Keratinocyte (primary cell): ENCODE results near the gene DNLZ. TPM values are rescaled to one million over a fixed set of nuclear protein-coding genes. Genes with fewer than 3 reads are reported as not detected.

Experiments used
- DNase-seq: peaks from one replicate; pipeline ENCODE4 v3.0.0-alpha.2; 2011; ENCODE audit warnings: low read depth, missing footprints, low spot score
- FAIRE-seq: peaks from 2 replicates; lab custom pipeline; 2011; peaks lifted over from hg19 to GRCh38; lab: Jason Lieb, UNC
- H2AFZ ChIP-seq: 2 replicates; pipeline ENCODE4 v1.6.0; 2012; ENCODE audit warnings: low read length, control low read depth, inconsistent platforms; ENCODE audit not compliant: control insufficient read depth
- H3K27ac ChIP-seq: 2 replicates; pipeline ENCODE4 v1.5.1; 2011; ENCODE audit warnings: low read length; ENCODE audit not compliant: control insufficient read depth, insufficient read depth
- H3K27me3 ChIP-seq: 3 replicates; pipeline ENCODE4 v1.6.0; 2011; ENCODE audit warnings: low read length; ENCODE audit not compliant: control insufficient read depth, insufficient read depth; ENCODE audit errors: extremely low read depth
- H3K36me3 ChIP-seq, 2 experiments: 2 replicates in 1 of 2; 3 replicates in 1 of 2; pipeline ENCODE4 v1.5.1; 2011; ENCODE audit warnings: low read length in 2 of 2, mild to moderate bottlenecking in 1 of 2; ENCODE audit not compliant: control insufficient read depth in 2 of 2, insufficient read depth in 2 of 2; ENCODE audit errors: extremely low read depth in 1 of 2
- H3K4me1 ChIP-seq: 3 replicates; pipeline ENCODE4 v1.5.1; 2011; ENCODE audit warnings: low read length; ENCODE audit not compliant: control insufficient read depth, insufficient read depth; ENCODE audit errors: extremely low read depth
- H3K4me2 ChIP-seq: 3 replicates; pipeline ENCODE4 v1.6.0; 2011; ENCODE audit warnings: low read depth, low read length; ENCODE audit not compliant: control insufficient read depth, insufficient read depth; ENCODE audit errors: extremely low read depth
- H3K4me3 ChIP-seq, 3 experiments: fragments of 200-600 bp in 1 of 3; sonication (generic) in 1 of 3; 2 replicates in 2 of 3; 3 replicates in 1 of 3; pipeline ENCODE4 v1.5.1; 2011 to 2016; ENCODE audit warnings: low read length in 3 of 3, mild to moderate bottlenecking in 3 of 3, control low read depth in 2 of 3, inconsistent platforms in 1 of 3, low read depth in 1 of 3, mixed read lengths in 1 of 3, mixed run types in 1 of 3, moderate library complexity in 1 of 3; ENCODE audit not compliant: control insufficient read depth in 2 of 3, insufficient read depth in 2 of 3; ENCODE audit errors: extremely low read depth in 1 of 3
- H3K79me2 ChIP-seq: 2 replicates; pipeline ENCODE4 v1.6.0; 2012; ENCODE audit warnings: low read length; ENCODE audit not compliant: control insufficient read depth, insufficient read depth
- H3K9ac ChIP-seq: 3 replicates; pipeline ENCODE4 v1.6.0; 2011; ENCODE audit warnings: low read length; ENCODE audit not compliant: control insufficient read depth, insufficient read depth; ENCODE audit errors: extremely low read depth
- H3K9me1 ChIP-seq: 3 replicates; pipeline ENCODE4 v1.6.0; 2011; ENCODE audit warnings: low read length; ENCODE audit not compliant: control insufficient read depth, insufficient read depth; ENCODE audit errors: extremely low read depth
- H3K9me3 ChIP-seq: 2 replicates; pipeline ENCODE4 v1.5.1; 2012; ENCODE audit warnings: low read depth, low read length; ENCODE audit not compliant: control insufficient read depth
- H4K20me1 ChIP-seq: 3 replicates; pipeline ENCODE4 v1.6.0; 2011; ENCODE audit warnings: low read length; ENCODE audit not compliant: control insufficient read depth, insufficient read depth; ENCODE audit errors: extremely low read depth
- EZH2 ChIP-seq: IDR thresholded peaks from one replicate; pipeline ENCODE4 v1.6.1; 2012; ENCODE audit warnings: inconsistent platforms, mild to moderate bottlenecking, low read length, moderate library complexity
- dilution Hi-C: fragments of 300-500 bp; cut with MboI; formaldehyde crosslinking; loops from one replicate; pipeline ENCODE4 v1.7.0; 2020; ENCODE audit warnings: low sequenced_read_pairs; ENCODE audit not compliant: extremely low pct_ligation_motif_present
- polyA plus RNA-seq, 5 experiments: library from polyadenylated mRNA; depleted of rRNA in 3 of 5; stranded (reverse) in 3 of 5; stranded (forward) in 1 of 5; unstranded in 1 of 5; fragments of >200 nt; gene quantifications; 1 replicate in 1 of 5; 2 replicates in 3 of 5; 3 replicates in 1 of 5; pipeline versions ENCODE4 v1.2.1 to v1.2.3, GENCODE V29; 2011 to 2012; ENCODE audit warnings: missing spikeins in 2 of 5, low read depth in 1 of 5, low replicate concordance in 1 of 5
- TF ChIP-seq, protein P1 (sequence below), 3 experiments: IDR thresholded peaks in 1 of 3; conservative IDR thresholded peaks in 1 of 3; optimal IDR thresholded peaks in 1 of 3; 2 replicates in 2 of 3; 3 replicates in 1 of 3; pipeline versions ENCODE3 to v1.5.1; 2011; ENCODE audit warnings: low read length in 3 of 3, mild to moderate bottlenecking in 3 of 3, moderate library complexity in 2 of 3, control low read depth in 1 of 3, inconsistent platforms in 1 of 3; ENCODE audit not compliant: insufficient read depth in 2 of 3; ENCODE audit errors: extremely low read depth in 1 of 3

DNLZ gene
- polyA plus RNA-seq, 1 donor (not counting 4 experiments of a cell fraction or from before 2014, with no cell fraction given), result 6.7 TPM

DNA sequence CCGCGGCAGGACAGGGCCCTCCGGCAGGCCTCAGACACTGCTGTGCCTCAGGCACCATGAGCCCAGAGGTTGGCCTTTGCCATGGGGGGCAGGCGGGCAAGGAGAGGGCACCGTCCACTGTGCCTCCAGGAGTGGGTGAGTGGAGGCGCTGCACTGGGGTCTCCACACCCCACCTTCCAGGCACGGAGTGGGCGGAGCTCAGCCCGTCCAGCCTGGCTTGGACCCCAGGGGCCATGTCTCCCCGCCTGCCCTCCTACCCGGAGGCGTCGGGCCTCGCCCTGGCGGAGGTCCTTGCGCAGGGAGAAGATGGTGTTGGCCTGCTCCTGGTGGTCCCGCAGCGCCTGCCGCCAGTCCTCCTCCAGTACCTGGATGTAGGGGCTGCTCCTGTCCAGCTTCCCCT, 6.5 kb upstream of the DNLZ start:
- no peak for FAIRE-seq
- dilution Hi-C loops, result no loop called here

DNA sequence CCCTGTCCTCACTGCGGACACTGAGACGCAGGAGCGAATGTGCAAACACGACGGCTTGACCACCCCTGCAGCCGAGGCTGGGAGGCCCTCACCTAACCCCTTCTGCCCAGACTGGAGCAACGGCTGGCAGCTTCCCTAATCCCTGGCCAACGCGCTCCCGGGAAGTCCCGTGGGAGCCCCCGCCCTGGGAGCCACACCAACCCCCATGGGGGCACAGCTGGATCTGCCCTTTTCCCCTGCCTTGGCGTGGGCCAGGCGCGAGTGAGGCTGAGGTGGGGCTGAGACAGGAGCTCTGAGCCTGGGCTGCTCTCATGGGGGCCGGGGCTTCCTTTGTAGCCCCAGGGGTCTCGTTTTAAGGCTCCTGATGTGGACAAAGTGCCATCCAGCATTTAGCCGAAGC, 4.6 kb upstream of the DNLZ start:
- Histone ChIP-seq H3K4me1 (peaks cover 14% of the 10 kb centered on the region), H3K27ac (no peak overlapping the region), H3K27me3 (no peaks in the 10 kb centered on the region), H3K4me3 (no peak overlapping the region), H3K9me1 (no peaks in the 10 kb centered on the region), H3K36me3 (peaks cover 0 to 1% of the 10 kb centered on the region in 2 experiments), H2AFZ (no peak overlapping the region), H3K9me3 (no peaks in the 10 kb centered on the region), H4K20me1 (no peaks in the 10 kb centered on the region), H3K79me2 (no peaks in the 10 kb centered on the region), H3K4me2 (no peak overlapping the region), H3K9ac (no peak overlapping the region)
- TF ChIP-seq EZH2, result no peak
- TF ChIP-seq, protein P1, sequence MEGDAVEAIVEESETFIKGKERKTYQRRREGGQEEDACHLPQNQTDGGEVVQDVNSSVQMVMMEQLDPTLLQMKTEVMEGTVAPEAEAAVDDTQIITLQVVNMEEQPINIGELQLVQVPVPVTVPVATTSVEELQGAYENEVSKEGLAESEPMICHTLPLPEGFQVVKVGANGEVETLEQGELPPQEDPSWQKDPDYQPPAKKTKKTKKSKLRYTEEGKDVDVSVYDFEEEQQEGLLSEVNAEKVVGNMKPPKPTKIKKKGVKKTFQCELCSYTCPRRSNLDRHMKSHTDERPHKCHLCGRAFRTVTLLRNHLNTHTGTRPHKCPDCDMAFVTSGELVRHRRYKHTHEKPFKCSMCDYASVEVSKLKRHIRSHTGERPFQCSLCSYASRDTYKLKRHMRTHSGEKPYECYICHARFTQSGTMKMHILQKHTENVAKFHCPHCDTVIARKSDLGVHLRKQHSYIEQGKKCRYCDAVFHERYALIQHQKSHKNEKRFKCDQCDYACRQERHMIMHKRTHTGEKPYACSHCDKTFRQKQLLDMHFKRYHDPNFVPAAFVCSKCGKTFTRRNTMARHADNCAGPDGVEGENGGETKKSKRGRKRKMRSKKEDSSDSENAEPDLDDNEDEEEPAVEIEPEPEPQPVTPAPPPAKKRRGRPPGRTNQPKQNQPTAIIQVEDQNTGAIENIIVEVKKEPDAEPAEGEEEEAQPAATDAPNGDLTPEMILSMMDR (optimal IDR thresholded peaks at IDR 0.05 in 1 of 3, IDR thresholded peaks at IDR 0.05 in 1 of 3, conservative IDR thresholded peaks at IDR 0.05 in 1 of 3; ENCODE audit: extremely low read depth in 1 of 3, insufficient read depth in 2 of 3, low read length in 3 of 3), result no peak
- dilution Hi-C loops, result no loop called here
- FAIRE-seq (no peak), DNase-seq (no peak)

More for the DNA sequence above, 6.5 kb upstream of the DNLZ start:
- no peak overlapping the region for H2AFZ ChIP-seq
- H3K36me3 ChIP-seq, result peaks cover 0 to 5% of the 10 kb centered on the region in 2 experiments
- H3K27ac ChIP-seq, result no peak overlapping the region
- H3K27me3 ChIP-seq, result no peaks in the 10 kb centered on the region
- H3K79me2 ChIP-seq, result no peaks in the 10 kb centered on the region
- H3K9ac ChIP-seq, result no peak overlapping the region
- no peaks in the 10 kb centered on the region for H4K20me1 ChIP-seq
- no peak overlapping the region for H3K4me3 ChIP-seq
- no peak for TF ChIP-seq EZH2
- TF ChIP-seq, protein P1 (optimal IDR thresholded peaks at IDR 0.05 in 1 of 3, IDR thresholded peaks at IDR 0.05 in 1 of 3, conservative IDR thresholded peaks at IDR 0.05 in 1 of 3; ENCODE audit: extremely low read depth in 1 of 3, insufficient read depth in 2 of 3, low read length in 3 of 3), result no peak
- DNase-seq, result no peak
- peaks cover 8% of the 10 kb centered on the region for H3K4me1 ChIP-seq
- H3K9me3 ChIP-seq, result no peaks in the 10 kb centered on the region
- H3K9me1 ChIP-seq, result no peaks in the 10 kb centered on the region
- no peak overlapping the region for H3K4me2 ChIP-seq
